Cardiac muscle cell (in vitro differentiated cells and primary cell): Measurements from ENCODE around the gene PLEKHS1. TPM values are rescaled to one million over a fixed set of nuclear protein-coding genes. Genes with fewer than 3 reads are reported as not detected.
A peak's percentile ranks its signal among the peaks of the same experiment; 100 is the strongest.

Source experiments
- DNase-seq, 2 donors: peaks; one replicate each; pipeline versions ENCODE4 v3.0.0 to v3.0.0-alpha.2; 2010 to 2017; ENCODE audit warnings: low read depth in 1 of 2, low spot score in 1 of 2
- H3K27ac ChIP-seq: fragments of 200-600 bp; sonication (generic); 2 replicates; pipeline ENCODE4 v1.5.1; 2016
- H3K27me3 ChIP-seq: fragments of 200-600 bp; sonication (generic); 2 replicates; pipeline ENCODE4 v1.6.0; 2016; ENCODE audit warnings: control low read depth
- H3K36me3 ChIP-seq: fragments of 200-600 bp; sonication (generic); 2 replicates; pipeline ENCODE4 v1.5.1; 2016; ENCODE audit warnings: control low read depth
- H3K4me1 ChIP-seq: fragments of 200-600 bp; sonication (generic); 2 replicates; pipeline ENCODE4 v1.8.1; 2017; ENCODE audit warnings: low read depth, mild to moderate bottlenecking, mixed run types
- H3K4me3 ChIP-seq: fragments of 200-600 bp; sonication (generic); 2 replicates; pipeline ENCODE4 v1.5.1; 2016; ENCODE audit warnings: mild to moderate bottlenecking
- H3K9me3 ChIP-seq: fragments of 200-600 bp; sonication (generic); 2 replicates; pipeline ENCODE4 v1.5.1; 2017; ENCODE audit warnings: low read depth, mild to moderate bottlenecking, control low read depth
- CTCF ChIP-seq: IDR thresholded peaks from 2 replicates; pipeline ENCODE4 v1.5.1; 2012; ENCODE audit warnings: low read depth, mild to moderate bottlenecking, low read length
- polyA plus RNA-seq: library from polyadenylated mRNA; unstranded; fragments of >200 nt; fragmentation: Nextera tagmentation; extraction: Ambion mirVana; gene quantifications from 2 replicates; pipeline ENCODE4 v1.2.1, GENCODE V29; 2016
- total RNA-seq: library from RNA; depleted of rRNA; stranded (reverse); fragments of >200 nt; gene quantifications from 2 replicates; pipeline ENCODE4 v1.2.3, GENCODE V29; 2016

The PLEKHS1 gene
- total and polyA plus RNA-seq, 2 experiments from 2014 or later, result not detected

GRCh38 chr10:113742466-113742865, 9.0 kb upstream of the PLEKHS1 start:
- no peak overlapping the region for H3K4me3 ChIP-seq
- DNase-seq, result no peak
- H3K27ac ChIP-seq, result no peak overlapping the region
- no peak for TF ChIP-seq CTCF
- H3K4me1 ChIP-seq, result no peaks in the 10 kb centered on the region
- no peaks in the 10 kb centered on the region for H3K36me3 ChIP-seq
- peaks cover 18% of the 10 kb centered on the region for H3K27me3 ChIP-seq
- H3K9me3 ChIP-seq, result no peaks in the 10 kb centered on the region

GRCh38 chr10:113743594-113743993, 7.9 kb upstream of the PLEKHS1 start:
- Histone ChIP-seq H3K27ac (no peak overlapping the region), H3K36me3 (no peaks in the 10 kb centered on the region), H3K27me3 (peaks cover 18% of the 10 kb centered on the region), H3K4me1 (no peaks in the 10 kb centered on the region), H3K4me3 (no peak overlapping the region), H3K9me3 (no peaks in the 10 kb centered on the region)
- no peak for TF ChIP-seq CTCF
- DNase-seq, result no peak

- no peaks in the 10 kb centered on the region for H3K36me3 ChIP-seq
- no peaks in the 10 kb centered on the region for H3K9me3 ChIP-seq
- no peak overlapping the region for H3K4me3 ChIP-seq
- no peak for DNase-seq
- peaks cover 18% of the 10 kb centered on the region for H3K27me3 ChIP-seq
- no peak for TF ChIP-seq CTCF
- H3K27ac ChIP-seq, result no peak overlapping the region
- no peaks in the 10 kb centered on the region for H3K4me1 ChIP-seq
Observed at GRCh38 chr10:113745374-113745773, 6.1 kb upstream of the PLEKHS1 start.

GRCh38 chr10:113746217-113746957, 5.1 kb upstream of the PLEKHS1 start:
- peak in 1 of 2 donors; percentile 49 for DNase-seq

GRCh38 chr10:113752553-113752952, 1.1 kb downstream of the PLEKHS1 start:
- H3K27ac ChIP-seq, result no peak overlapping the region
- H3K27me3 ChIP-seq, result peaks cover 23% of the 10 kb centered on the region
- TF ChIP-seq CTCF, result no peak
- H3K36me3 ChIP-seq, result no peaks in the 10 kb centered on the region
- DNase-seq, result no peak
- no peaks in the 10 kb centered on the region for H3K4me1 ChIP-seq
- H3K9me3 ChIP-seq, result no peaks in the 10 kb centered on the region
- no peak overlapping the region for H3K4me3 ChIP-seq

More at GRCh38 chr10:113746217-113746957, 5.1 kb upstream of the PLEKHS1 start:
- H3K27ac ChIP-seq, result no peak overlapping the region
- peaks cover 12% of the 10 kb centered on the region for H3K27me3 ChIP-seq
- no peak for TF ChIP-seq CTCF
- H3K36me3 ChIP-seq, result no peaks in the 10 kb centered on the region
- H3K9me3 ChIP-seq, result no peaks in the 10 kb centered on the region
- no peaks in the 10 kb centered on the region for H3K4me1 ChIP-seq
- H3K4me3 ChIP-seq, result no peak overlapping the region
